Ecto neural progenitor cell (in vitro differentiated cells): ENCODE data around the gene FOXRED2.

Experiments used
- DNase-seq: peaks from one replicate; pipeline ENCODE4 v3.0.0-alpha.2; 2018; ENCODE audit warnings: low spot score

FOXRED2 gene

GRCh38 chr22:36447632-36448031 lies 59.2 kb downstream of the FOXRED2 start:
- no peak for DNase-seq

- no peak for DNase-seq
These were observed 61.6 kb downstream of the FOXRED2 start for GRCh38 chr22:36445158-36445668.

- DNase-seq = no peak
These were observed 63.6 kb downstream of the FOXRED2 start for GRCh38 chr22:36443198-36443770.

- no peak for DNase-seq
These were observed 64.2 kb downstream of the FOXRED2 start for GRCh38 chr22:36442506-36443197.

- DNase-seq = no peak
These were observed 66.3 kb downstream of the FOXRED2 start for GRCh38 chr22:36440429-36441002.

- no peak for DNase-seq
These were observed 67.2 kb downstream of the FOXRED2 start for GRCh38 chr22:36439481-36440271.
